ENCODE results near the gene EVI2B.

GRCh38 chr17:31323551-31323950, 9.7 kb upstream of the EVI2B start:
- TF ChIP-seq POLR2AphosphoS5 (IDR thresholded peaks at IDR 0.05; ENCODE audit: low read depth, low read length) (no peak), POLR2A (IDR thresholded peaks at IDR 0.05; ENCODE audit: borderline replicate concordance, extremely low read depth, insufficient read depth, insufficient read length) (no peak), ZNF274 (IDR thresholded peaks at IDR 0.05; ENCODE audit: low read depth, low read length) (no peak), CTCF (IDR thresholded peaks at IDR 0.05 in 2 of 3, conservative IDR thresholded peaks at IDR 0.05 in 1 of 3; ENCODE audit: borderline replicate concordance in 1 of 3, insufficient read depth in 1 of 3, low read depth in 2 of 3, low read length in 2 of 3) (no peak), ZBTB33 (IDR thresholded peaks at IDR 0.05; ENCODE audit: extremely low read depth, insufficient replicate concordance, low read length) (no peak), EZH2 (IDR thresholded peaks at IDR 0.05) (no peak)
